GM12873 (cell line): Measurements from ENCODE around the gene USH1G.

Source experiments
- TF ChIP-seq, protein P1 (sequence below): IDR thresholded peaks from 2 replicates; pipeline ENCODE4 v1.5.1; 2012; ENCODE audit warnings: low read depth, mild to moderate bottlenecking, moderate library complexity, low read length, control low read depth; ENCODE audit not compliant: insufficient read depth; ENCODE audit errors: missing control alignments

USH1G gene

DNA sequence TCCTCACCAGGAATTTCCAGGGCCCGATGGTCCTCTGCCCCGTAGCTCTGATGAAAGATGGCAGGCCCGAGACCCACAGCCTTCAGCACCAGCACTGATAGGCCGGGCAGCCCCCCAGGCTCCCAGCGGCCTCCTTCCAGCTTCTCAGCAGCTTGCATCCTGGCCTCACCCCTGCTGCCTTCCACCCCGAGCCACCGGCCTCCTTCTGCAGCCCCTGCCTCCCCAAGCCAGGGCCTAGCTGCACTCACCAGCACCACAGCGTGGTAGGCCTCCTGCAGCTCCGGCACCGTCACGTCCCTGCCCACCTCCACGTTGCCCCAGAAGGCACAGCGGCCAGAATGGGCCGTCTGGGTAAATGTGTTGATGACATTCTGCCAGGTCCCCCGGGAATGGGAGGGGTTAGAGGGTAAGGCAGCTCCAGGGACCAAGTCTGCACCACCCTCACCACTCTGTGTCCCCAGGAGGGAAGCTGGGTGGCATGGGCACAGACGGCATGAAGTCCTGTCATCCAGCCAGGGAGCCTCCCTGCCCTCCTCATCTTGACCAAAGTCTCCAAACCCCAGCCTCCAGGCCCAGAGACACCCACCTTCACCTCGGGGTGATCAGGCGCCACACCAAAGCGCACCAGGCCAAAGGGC is 56.7 kb downstream of the USH1G start:
- TF ChIP-seq, protein P1, sequence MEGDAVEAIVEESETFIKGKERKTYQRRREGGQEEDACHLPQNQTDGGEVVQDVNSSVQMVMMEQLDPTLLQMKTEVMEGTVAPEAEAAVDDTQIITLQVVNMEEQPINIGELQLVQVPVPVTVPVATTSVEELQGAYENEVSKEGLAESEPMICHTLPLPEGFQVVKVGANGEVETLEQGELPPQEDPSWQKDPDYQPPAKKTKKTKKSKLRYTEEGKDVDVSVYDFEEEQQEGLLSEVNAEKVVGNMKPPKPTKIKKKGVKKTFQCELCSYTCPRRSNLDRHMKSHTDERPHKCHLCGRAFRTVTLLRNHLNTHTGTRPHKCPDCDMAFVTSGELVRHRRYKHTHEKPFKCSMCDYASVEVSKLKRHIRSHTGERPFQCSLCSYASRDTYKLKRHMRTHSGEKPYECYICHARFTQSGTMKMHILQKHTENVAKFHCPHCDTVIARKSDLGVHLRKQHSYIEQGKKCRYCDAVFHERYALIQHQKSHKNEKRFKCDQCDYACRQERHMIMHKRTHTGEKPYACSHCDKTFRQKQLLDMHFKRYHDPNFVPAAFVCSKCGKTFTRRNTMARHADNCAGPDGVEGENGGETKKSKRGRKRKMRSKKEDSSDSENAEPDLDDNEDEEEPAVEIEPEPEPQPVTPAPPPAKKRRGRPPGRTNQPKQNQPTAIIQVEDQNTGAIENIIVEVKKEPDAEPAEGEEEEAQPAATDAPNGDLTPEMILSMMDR, result no peak
